GDM1 (cell line): ENCODE results near the gene POM121.
"Not testable (repeated sequence)": the region's sequence is repeated elsewhere in the genome, so short reads cannot be mapped to it uniquely, and the experiment has no call there.

Experiments used
- DNase-seq: peaks from one replicate; lab custom pipeline; 2025; lab: John Stamatoyannopoulos, UW

POM121 gene

DNA sequence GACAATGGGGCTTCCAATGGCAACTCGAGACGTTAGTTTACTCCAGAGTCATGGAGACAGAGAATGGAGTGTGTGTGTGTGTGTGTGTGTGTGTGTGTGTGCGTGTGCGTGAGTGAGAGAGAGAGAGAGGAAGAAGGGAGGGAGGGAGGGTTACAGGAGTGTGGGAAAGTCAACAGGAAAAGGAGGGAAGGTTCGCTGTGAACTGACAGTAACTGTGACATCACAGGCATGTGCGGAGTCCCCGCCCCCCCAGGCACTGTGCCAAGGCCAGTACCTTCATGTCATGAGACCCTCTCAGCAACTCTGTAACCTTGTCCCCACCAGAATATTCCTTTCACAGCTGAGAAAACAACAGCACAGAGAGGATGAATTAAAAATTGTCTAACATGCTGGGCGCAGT is 72.6 kb downstream of the POM121 start:
- not testable (repeated sequence) for DNase-seq

DNA sequence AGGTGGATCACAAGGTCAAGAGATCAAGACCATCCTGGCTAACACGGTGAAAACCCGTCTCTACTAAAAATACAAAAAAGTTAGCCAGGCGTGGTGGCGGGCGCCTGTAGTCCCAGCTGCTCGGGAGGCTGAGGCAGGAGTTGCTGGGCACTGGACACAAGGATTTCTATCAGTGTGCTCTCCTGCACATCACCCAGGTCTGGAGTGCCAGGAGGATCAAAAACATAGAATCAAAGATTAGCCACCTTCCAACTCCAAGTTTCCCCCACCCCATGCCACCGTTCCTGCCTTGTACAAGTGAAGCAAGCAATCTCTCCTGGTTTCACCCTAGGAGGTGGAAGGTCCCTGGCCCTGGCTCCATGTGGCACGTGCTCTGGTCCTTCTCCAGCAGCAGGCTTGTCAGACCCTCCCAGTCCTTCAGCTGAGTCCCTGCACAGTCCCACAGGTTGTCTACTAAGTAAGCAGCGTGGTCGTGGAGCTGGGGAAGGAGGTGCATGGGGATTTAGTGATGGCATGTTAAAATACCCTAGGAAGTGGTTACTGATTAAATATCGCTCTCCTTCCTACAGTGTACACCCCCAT is 73.1 kb downstream of the POM121 start:
- DNase-seq: not testable (repeated sequence)
